ENCODE data around the gene BRAF. TPM values are rescaled to one million over a fixed set of nuclear protein-coding genes. Genes with fewer than 3 reads are reported as not detected.
"Not testable (repeated sequence)": the region's sequence is repeated elsewhere in the genome, so short reads cannot be mapped to it uniquely, and the experiment has no call there.

BRAF gene
- total and polyA plus RNA-seq, 8 donors: 5.2 to 21.7 (median 16.3) TPM

GRCh38 chr7:140828741-140829140, 96.0 kb downstream of the BRAF start:
- no peak for FAIRE-seq
- no peaks in the 10 kb centered on the region for H3K27me3 ChIP-seq
- H3K27ac ChIP-seq: no peak overlapping the region
- WGBS, 2 donors: 92 to 100% methylated on average over 1 of the region's 1 CpG
- H3K9me3 ChIP-seq: no peaks in the 10 kb centered on the region
- no peaks in the 10 kb centered on the region for H3K4me1 ChIP-seq
- H3K4me3 ChIP-seq: no peak overlapping the region
- TF ChIP-seq, protein P1, sequence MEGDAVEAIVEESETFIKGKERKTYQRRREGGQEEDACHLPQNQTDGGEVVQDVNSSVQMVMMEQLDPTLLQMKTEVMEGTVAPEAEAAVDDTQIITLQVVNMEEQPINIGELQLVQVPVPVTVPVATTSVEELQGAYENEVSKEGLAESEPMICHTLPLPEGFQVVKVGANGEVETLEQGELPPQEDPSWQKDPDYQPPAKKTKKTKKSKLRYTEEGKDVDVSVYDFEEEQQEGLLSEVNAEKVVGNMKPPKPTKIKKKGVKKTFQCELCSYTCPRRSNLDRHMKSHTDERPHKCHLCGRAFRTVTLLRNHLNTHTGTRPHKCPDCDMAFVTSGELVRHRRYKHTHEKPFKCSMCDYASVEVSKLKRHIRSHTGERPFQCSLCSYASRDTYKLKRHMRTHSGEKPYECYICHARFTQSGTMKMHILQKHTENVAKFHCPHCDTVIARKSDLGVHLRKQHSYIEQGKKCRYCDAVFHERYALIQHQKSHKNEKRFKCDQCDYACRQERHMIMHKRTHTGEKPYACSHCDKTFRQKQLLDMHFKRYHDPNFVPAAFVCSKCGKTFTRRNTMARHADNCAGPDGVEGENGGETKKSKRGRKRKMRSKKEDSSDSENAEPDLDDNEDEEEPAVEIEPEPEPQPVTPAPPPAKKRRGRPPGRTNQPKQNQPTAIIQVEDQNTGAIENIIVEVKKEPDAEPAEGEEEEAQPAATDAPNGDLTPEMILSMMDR (IDR thresholded peaks at IDR 0.05): no peak
- ATAC-seq: no peak
- intact Hi-C loops (cut with DNase I): no loop called here
- no peak for DNase-seq
- no peaks in the 10 kb centered on the region for H3K36me3 ChIP-seq

- intact Hi-C loops (cut with DNase I); H3K36me3 ChIP-seq: not testable (repeated sequence)
These were observed 107.3 kb downstream of the BRAF start for GRCh38 chr7:140817383-140817782.

DNA sequence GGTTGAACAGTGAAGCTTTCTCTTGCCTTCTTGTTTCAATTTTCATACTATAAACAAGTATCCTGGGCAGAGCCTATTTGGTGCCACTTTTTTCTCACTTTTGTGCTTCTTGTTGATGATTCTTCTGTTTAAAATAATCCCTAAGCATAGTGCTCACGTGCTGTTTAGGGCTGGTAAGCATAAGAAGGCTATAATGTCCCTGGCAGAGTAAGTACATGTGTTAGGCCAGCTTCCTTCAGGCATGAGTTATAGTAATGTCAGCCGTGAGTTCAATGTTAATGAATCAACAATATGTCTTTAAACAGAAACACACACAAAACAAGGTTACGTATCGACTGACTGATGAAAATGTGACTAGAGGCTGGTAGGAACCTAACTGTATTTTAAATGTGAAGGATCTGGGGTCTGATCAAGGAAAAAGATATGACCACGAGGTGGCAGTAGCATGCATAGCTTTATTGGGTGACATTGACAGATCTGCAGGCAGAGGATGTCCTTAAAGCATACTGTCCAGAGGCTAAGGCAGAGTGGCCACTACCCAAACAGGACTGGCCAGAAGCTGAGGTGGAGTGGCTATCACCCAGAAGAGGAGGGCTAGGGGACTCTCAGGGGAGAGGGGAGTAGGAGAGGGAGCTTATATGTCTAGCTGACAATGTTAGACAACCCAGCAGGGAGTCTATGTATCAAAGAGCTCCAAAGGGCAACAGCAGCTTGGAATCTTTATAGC, 113.7 kb downstream of the BRAF start:
- peak; percentile 80 to 96 (median 94) for ATAC-seq
- intact Hi-C loops (cut with DNase I): loop anchor here in 2 of 3 donors (5.0 kb wide), 1 partner anchor 201 kb away; the partner anchor contains the start of gene MRPS33 (in 2 of the 2)
- H3K9me3 ChIP-seq: no peaks in the 10 kb centered on the region
- WGBS, 2 donors: 14 to 24% methylated on average over 5 of the region's 5 CpGs
- peak in 3 of 6 donors; percentile 35 to 63 (median 43) for DNase-seq
- peak; percentile 43 for FAIRE-seq
- H3K27me3 ChIP-seq: no peaks in the 10 kb centered on the region
- H3K36me3 ChIP-seq: no peaks in the 10 kb centered on the region
- no peaks in the 10 kb centered on the region for H3K4me1 ChIP-seq
- no peak overlapping the region for H3K4me3 ChIP-seq
- TF ChIP-seq, protein P1 (IDR thresholded peaks at IDR 0.05): peak; percentile 27 to 64 (median 54)
- H3K27ac ChIP-seq: no peak overlapping the region

More at GRCh38 chr7:140817383-140817782, 107.3 kb downstream of the BRAF start:
- not testable (repeated sequence) for H3K27ac ChIP-seq, H3K4me3 ChIP-seq, H3K27me3 ChIP-seq, H3K9me3 ChIP-seq, H3K4me1 ChIP-seq, ATAC-seq, DNase-seq, FAIRE-seq

- FAIRE-seq (no peak), DNase-seq (no peak), ATAC-seq (no peak)
- no peak overlapping the region for H3K27ac ChIP-seq
- intact Hi-C loops (cut with DNase I): loop anchor here in 2 of 3 donors (5.0 kb wide), 1 partner anchor 202 kb away; the partner anchor contains the start of gene MRPS33 (in 2 of the 2)
- TF ChIP-seq, protein P1 (IDR thresholded peaks at IDR 0.05): no peak
- 87 to 96% methylated on average over 9 of the region's 9 CpGs for WGBS, 2 donors
- H3K4me1 ChIP-seq: no peaks in the 10 kb centered on the region
- no peaks in the 10 kb centered on the region for H3K9me3 ChIP-seq
- no peaks in the 10 kb centered on the region for H3K36me3 ChIP-seq
- H3K27me3 ChIP-seq: no peaks in the 10 kb centered on the region
- no peak overlapping the region for H3K4me3 ChIP-seq
These were observed 114.3 kb downstream of the BRAF start for GRCh38 chr7:140810385-140810784.

- intact Hi-C loops (cut with DNase I): no loop called here
- no peak overlapping the region for H3K4me3 ChIP-seq
- TF ChIP-seq, protein P1 (IDR thresholded peaks at IDR 0.05): no peak
- no peaks in the 10 kb centered on the region for H3K9me3 ChIP-seq
- 78 to 80% methylated on average over 2 of the region's 2 CpGs for WGBS, 2 donors
- no peak overlapping the region for H3K27ac ChIP-seq
- ATAC-seq: no peak
- DNase-seq: no peak
- peaks cover 0 to 19% (median 0%) of the 10 kb centered on the region in 3 donors for H3K36me3 ChIP-seq
- no peaks in the 10 kb centered on the region for H3K4me1 ChIP-seq
- H3K27me3 ChIP-seq: no peaks in the 10 kb centered on the region
- no peak for FAIRE-seq
These were observed 145.8 kb downstream of the BRAF start for GRCh38 chr7:140778975-140779374.

Data from pancreas (tissue), 10 donors.